Fibroblast of pulmonary artery (primary cell): ENCODE data around the gene TLCD5.

Experiments
- DNase-seq: peaks from one replicate; pipeline ENCODE4 v3.0.0-alpha.2; 2010; ENCODE audit warnings: low read depth
- H3K4me3 ChIP-seq: replicated peaks from 2 replicates; pipeline ENCODE4 v1.5.1; 2011; ENCODE audit warnings: low read depth, mild to moderate bottlenecking, control low read depth, low read length, moderate library complexity
- TF ChIP-seq, protein P1 (sequence below): IDR thresholded peaks from 2 replicates; pipeline ENCODE4 v1.5.1; 2011; ENCODE audit warnings: mild to moderate bottlenecking, control low read depth, low read length, inconsistent platforms; ENCODE audit errors: missing control alignments

The TLCD5 gene

DNA sequence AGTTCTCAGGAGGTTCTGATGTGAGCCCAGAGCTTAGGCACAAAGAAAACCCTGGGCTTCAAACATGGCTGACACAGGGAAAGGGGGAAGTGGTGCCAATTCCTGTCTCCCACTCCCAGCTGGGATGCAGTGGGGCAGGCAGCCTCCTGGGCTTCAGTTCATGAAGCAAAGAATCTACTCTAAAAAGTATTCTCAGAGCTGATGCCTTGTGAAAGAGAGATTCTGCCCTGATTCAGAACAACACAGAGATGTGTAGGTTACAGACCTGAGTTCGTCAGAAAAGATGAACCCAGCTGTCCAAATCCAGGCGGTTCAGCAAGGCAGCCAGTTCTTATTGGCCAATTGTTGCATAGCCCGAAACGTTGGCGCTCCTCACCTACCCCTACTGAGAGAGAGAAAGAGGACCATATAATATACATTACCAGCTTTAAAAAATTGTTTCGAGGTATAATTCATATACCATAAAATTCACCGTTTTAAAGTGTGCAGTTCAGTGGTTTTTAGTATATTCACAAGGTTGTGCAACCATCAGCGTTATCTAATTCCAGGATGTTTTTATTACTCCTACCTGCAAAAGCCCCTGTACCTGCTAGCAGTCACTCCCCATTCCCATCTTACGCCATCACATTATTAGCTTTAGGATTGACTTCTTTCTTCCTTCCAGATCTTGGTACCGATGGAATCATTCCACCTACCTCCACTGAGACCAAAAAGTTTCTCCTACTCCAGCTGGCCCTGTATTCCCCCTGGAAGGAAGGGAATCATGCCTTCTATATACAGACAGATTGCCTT lies 7.2 kb upstream of the TLCD5 start:
- TF ChIP-seq, protein P1, sequence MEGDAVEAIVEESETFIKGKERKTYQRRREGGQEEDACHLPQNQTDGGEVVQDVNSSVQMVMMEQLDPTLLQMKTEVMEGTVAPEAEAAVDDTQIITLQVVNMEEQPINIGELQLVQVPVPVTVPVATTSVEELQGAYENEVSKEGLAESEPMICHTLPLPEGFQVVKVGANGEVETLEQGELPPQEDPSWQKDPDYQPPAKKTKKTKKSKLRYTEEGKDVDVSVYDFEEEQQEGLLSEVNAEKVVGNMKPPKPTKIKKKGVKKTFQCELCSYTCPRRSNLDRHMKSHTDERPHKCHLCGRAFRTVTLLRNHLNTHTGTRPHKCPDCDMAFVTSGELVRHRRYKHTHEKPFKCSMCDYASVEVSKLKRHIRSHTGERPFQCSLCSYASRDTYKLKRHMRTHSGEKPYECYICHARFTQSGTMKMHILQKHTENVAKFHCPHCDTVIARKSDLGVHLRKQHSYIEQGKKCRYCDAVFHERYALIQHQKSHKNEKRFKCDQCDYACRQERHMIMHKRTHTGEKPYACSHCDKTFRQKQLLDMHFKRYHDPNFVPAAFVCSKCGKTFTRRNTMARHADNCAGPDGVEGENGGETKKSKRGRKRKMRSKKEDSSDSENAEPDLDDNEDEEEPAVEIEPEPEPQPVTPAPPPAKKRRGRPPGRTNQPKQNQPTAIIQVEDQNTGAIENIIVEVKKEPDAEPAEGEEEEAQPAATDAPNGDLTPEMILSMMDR: no peak
- H3K4me3 ChIP-seq: no peak overlapping the region

DNA sequence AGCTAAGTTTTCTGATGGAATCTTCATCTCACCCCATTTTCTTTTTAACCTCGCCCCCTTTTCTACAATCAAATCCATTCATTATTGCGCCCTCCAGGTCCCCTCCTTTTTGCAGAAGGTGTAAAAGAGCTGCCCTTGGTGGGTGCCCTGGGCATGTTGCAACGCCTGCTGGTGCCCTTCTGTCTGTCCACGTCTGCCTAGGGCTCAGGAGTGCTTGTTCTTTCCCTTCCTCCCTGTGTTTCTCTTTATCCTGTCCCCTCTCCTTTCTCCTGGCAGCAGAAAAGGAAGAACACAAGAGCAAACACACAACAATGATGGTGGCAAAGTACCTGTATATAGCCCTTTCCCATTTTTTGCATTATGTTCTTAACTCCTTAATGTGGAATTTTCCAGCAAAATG lies 6.2 kb upstream of the TLCD5 start:
- TF ChIP-seq, protein P1: no peak
- no peak overlapping the region for H3K4me3 ChIP-seq
- no peak for DNase-seq

More for the DNA sequence above, 7.2 kb upstream of the TLCD5 start:
- DNase-seq: no peak

DNA sequence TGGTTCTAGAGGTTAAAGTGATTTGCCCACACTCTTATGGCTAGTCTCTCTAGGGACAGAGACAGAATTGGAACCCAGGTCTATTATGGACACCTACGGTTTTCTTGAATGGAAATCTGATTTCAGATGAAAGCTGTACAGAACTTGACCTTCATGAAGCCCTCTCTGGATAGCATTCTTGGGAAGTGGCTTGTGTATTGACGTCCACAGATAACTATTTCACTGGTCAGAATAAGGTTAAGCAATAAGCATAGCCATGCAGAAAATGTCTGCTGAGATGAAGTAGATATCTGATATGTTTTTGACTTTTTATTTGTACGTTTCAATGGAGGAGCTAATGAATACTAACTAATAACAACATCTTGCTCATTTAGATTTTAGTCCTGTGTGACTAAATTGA lies 1.1 kb downstream of the TLCD5 start:
- H3K4me3 ChIP-seq: peak overlapping the region; percentile 63
- peak; percentile 76 for DNase-seq
- TF ChIP-seq, protein P1: no peak

DNA sequence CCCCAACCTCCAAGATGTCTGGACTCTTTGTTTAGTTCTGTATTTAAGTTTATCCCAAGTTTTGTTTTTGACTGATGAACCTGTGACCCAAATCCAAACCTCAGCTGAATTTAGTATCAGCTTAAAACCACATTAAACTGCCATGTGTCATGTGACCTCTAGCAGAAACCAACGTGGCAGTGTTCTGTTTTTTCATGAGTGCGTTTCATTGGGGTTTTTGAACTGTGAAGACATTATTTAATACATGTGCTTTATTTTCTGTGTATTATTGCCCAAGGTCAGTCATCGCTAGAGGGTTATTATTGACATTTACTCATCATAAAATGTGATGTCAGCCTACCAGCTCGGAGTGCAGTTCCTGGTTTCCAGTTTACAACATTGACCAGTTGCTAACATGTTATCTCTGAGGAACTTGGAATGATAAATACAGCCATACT lies 1.8 kb downstream of the TLCD5 start:
- TF ChIP-seq, protein P1: no peak
- DNase-seq: peak; percentile 24
- H3K4me3 ChIP-seq: no peak overlapping the region

DNA sequence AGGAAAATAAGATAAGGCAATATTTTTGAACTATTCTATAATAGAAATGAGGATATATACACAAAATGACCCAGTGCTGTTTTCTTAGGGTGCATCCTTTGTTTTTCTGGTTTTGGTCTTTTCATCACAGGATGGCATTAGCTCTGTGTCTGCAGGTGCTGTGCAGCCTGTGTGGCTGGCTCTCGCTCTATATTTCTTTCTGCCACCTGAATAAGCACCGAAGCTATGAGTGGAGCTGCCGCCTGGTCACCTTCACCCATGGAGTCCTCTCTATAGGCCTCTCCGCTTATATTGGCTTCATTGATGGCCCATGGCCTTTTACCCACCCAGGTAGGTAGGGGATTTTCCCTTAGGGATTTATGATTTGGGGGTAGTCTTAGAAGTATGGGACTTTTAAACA lies 2.2 kb downstream of the TLCD5 start:
- H3K4me3 ChIP-seq: no peak overlapping the region
- TF ChIP-seq, protein P1: no peak
- no peak for DNase-seq

DNA sequence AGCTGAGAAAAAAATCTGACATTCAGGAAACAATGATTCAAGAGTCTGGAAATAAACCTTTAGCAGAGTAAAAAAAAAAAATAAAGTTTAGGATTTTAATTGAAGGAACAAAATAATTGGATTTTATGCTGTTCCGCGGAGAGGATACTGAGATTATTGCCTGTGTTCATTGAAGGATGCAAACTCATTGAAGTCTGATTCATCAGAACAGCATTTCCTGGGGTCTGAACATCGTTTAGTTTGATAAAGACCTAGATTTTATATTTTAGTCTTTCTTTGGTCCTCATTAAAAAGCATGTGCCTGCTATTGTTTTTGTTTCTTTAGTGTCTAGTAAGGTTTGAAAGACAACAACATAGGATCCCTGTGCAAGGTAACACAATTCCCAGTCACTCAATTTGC lies 4.5 kb downstream of the TLCD5 start:
- no peak overlapping the region for H3K4me3 ChIP-seq
- DNase-seq: no peak
- TF ChIP-seq, protein P1: no peak

DNA sequence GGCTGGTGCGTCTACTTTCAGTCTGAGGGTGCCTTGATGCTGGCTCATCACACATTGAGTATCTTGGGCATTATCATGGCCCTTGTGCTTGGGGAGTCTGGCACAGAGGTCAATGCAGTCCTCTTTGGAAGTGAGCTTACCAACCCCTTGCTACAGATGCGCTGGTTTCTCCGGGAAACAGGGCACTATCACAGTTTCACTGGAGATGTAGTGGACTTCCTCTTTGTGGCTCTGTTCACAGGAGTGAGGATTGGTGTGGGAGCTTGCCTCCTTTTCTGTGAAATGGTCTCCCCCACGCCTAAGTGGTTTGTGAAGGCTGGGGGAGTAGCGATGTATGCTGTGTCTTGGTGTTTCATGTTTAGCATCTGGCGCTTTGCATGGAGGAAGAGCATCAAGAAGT lies 4.9 kb downstream of the TLCD5 start:
- TF ChIP-seq, protein P1: no peak
- H3K4me3 ChIP-seq: no peak overlapping the region
- no peak for DNase-seq
